CD4-positive, alpha-beta T cell (primary cell): ENCODE measurements around the gene P2RY14. TPM values are rescaled to one million over a fixed set of nuclear protein-coding genes. Genes with fewer than 3 reads are reported as not detected.

Experiments
- ATAC-seq: fragments of 200-7000 bp; cut with Tn5 transposase; one replicate; pipeline ENCODE4 v1.10.0; 2022; ENCODE audit warnings: mild to moderate bottlenecking; ENCODE audit not compliant: poor library complexity
- CTCF ChIA-PET: fragments of 350-600 bp; sonication (Branson Sonifier 250); formaldehyde crosslinking; loops from one replicate; lab custom pipeline; 2021; ENCODE audit warnings: antibody characterized with exemption, inconsistent platforms; lab: Charles Lee
- POLR2A ChIA-PET: fragments of 350-600 bp; sonication (Branson Sonifier 250); formaldehyde crosslinking; loops from one replicate; lab custom pipeline; 2021; ENCODE audit warnings: antibody characterized with exemption, inconsistent platforms; lab: Charles Lee
- DNase-seq, 14 experiments: peaks; one replicate each; pipeline ENCODE4 v3.0.0-alpha.2; 2013 to 2020; ENCODE audit warnings: mixed read lengths in 2 of 14
- H3K27ac ChIP-seq, 2 donors: one replicate each; pipeline versions ENCODE4 v1.5.1 to v1.7.0; 2013; ENCODE audit warnings: low read length in 2 of 2, low read depth in 1 of 2, mild to moderate bottlenecking in 1 of 2
- H3K27me3 ChIP-seq, 2 experiments: 1 replicate in 1 of 2; 2 replicates in 1 of 2; pipeline versions ENCODE4 v1.6.1 to v1.7.0; 2013; ENCODE audit warnings: low read length in 2 of 2, control low read depth in 1 of 2, mild to moderate bottlenecking in 1 of 2, moderate library complexity in 1 of 2; ENCODE audit not compliant: insufficient read depth in 2 of 2, control insufficient read depth in 1 of 2
- H3K36me3 ChIP-seq: one replicate; pipeline ENCODE4 v1.6.1; 2013; ENCODE audit warnings: low read length, control low read depth; ENCODE audit not compliant: insufficient read depth
- H3K4me1 ChIP-seq: one replicate; pipeline ENCODE4 v1.6.1; 2013; ENCODE audit warnings: low read length, control low read depth; ENCODE audit not compliant: insufficient read depth
- H3K4me3 ChIP-seq: one replicate; pipeline ENCODE4 v1.5.1; 2013; ENCODE audit warnings: mild to moderate bottlenecking, low read length, moderate library complexity
- H3K9me3 ChIP-seq, 2 experiments: 1 replicate in 1 of 2; 2 replicates in 1 of 2; pipeline versions ENCODE4 v1.6.1 to v1.7.0; 2013; ENCODE audit warnings: low read length in 2 of 2, mild to moderate bottlenecking in 2 of 2, control low read depth in 1 of 2, moderate library complexity in 1 of 2; ENCODE audit not compliant: control insufficient read depth in 1 of 2, insufficient read depth in 1 of 2
- H3K27ac Mint-ChIP-seq: one replicate; pipeline ENCODE4 v1.8.0; 2020; ENCODE audit warnings: mixed read lengths
- H3K27me3 Mint-ChIP-seq: one replicate; pipeline ENCODE4 v1.8.0; 2021; ENCODE audit warnings: mixed read lengths
- H3K36me3 Mint-ChIP-seq: one replicate; pipeline ENCODE4 v1.8.0; 2021; ENCODE audit warnings: low read depth, mixed read lengths
- H3K4me1 Mint-ChIP-seq: one replicate; pipeline ENCODE4 v1.8.0; 2021; ENCODE audit warnings: low read depth, mixed read lengths
- H3K4me3 Mint-ChIP-seq: one replicate; pipeline ENCODE4 v1.8.0; 2020; ENCODE audit warnings: mild to moderate bottlenecking, mixed read lengths
- H3K9me3 Mint-ChIP-seq: one replicate; pipeline ENCODE4 v1.8.0; 2020; ENCODE audit warnings: mixed read lengths
- intact Hi-C, 2 experiments: fragments of 100-400 bp; cut with DNase I in 1 of 2; cut with micrococcal nuclease in 1 of 2; formaldehyde crosslinking; loops; one replicate each; pipeline versions ENCODE4 v1.15.1 to v1.9.0; 2023 to 2025; cut with DNase I, micrococcal nuclease
- total RNA-seq, 174 experiments: library from RNA in 2 of 174; stranded (reverse) in 2 of 174; gene quantifications; one replicate each; pipeline ENCODE4 v1.2.3 and lab custom pipeline; 2021 to 2026
- TF ChIP-seq, protein P1 (sequence below): fragments of 200-600 bp; IDR thresholded peaks from one replicate; pipeline ENCODE4 v1.8.0; 2022; ENCODE audit warnings: antibody characterized with exemption, mild to moderate bottlenecking

P2RY14 gene
- total RNA-seq, 2 experiments from 2014 or later = 0.22 TPM; not detected in 1

DNA sequence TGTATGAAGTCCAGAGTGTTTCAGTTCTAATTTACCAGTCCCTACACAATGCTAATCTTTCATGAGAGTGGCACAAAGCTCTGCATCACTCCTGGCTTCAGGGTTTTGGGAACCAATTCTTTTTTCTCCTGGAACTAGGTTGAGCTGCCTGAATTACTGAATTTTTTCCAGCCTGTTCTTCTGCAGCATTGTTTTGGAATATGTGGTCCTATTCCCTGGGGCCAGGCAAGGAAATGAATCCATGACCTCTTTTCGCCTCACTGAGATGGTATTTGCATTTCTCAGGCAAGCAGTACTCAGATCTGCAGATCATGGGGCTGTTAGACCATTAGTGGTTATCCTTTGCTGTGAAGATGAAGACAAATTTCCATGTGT, 49.7 kb downstream of the P2RY14 start:
- CTCF ChIA-PET = interaction anchor here (0.8 to 3.0 kb wide), 7 partner anchors 11 to 72 kb away, joined by 3 to 25 read pairs (median 4); no protein-coding TSS in a partner anchor
- Histone ChIP-seq H3K27me3 (no peaks in the 10 kb centered on the region), H3K9me3 (no peaks in the 10 kb centered on the region), H3K36me3 (no peaks in the 10 kb centered on the region), H3K27ac (no peak overlapping the region), H3K4me1 (peaks cover 31% of the 10 kb centered on the region), H3K4me3 (no peak overlapping the region)
- Mint-ChIP-seq H3K9me3 (no peaks in the 10 kb centered on the region), H3K27me3 (no peaks in the 10 kb centered on the region), H3K4me1 (peaks cover 40% of the 10 kb centered on the region), H3K36me3 (no peaks in the 10 kb centered on the region), H3K4me3 (no peak overlapping the region), H3K27ac (no peak overlapping the region)
- POLR2A ChIA-PET = interaction anchor here (0.6 to 1.7 kb wide), 4 partner anchors 18 to 61 kb away, joined by 3 to 5 read pairs (median 4); no protein-coding TSS in a partner anchor
- no peak for DNase-seq
- TF ChIP-seq, protein P1, sequence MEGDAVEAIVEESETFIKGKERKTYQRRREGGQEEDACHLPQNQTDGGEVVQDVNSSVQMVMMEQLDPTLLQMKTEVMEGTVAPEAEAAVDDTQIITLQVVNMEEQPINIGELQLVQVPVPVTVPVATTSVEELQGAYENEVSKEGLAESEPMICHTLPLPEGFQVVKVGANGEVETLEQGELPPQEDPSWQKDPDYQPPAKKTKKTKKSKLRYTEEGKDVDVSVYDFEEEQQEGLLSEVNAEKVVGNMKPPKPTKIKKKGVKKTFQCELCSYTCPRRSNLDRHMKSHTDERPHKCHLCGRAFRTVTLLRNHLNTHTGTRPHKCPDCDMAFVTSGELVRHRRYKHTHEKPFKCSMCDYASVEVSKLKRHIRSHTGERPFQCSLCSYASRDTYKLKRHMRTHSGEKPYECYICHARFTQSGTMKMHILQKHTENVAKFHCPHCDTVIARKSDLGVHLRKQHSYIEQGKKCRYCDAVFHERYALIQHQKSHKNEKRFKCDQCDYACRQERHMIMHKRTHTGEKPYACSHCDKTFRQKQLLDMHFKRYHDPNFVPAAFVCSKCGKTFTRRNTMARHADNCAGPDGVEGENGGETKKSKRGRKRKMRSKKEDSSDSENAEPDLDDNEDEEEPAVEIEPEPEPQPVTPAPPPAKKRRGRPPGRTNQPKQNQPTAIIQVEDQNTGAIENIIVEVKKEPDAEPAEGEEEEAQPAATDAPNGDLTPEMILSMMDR = no peak
- ATAC-seq = no peak
- intact Hi-C loops = loop anchor here (1.0 to 10.0 kb wide), 6 partner anchors 55 to 689 kb away; partner anchors contain the start of gene P2RY13 (in 1 of the 2)

DNA sequence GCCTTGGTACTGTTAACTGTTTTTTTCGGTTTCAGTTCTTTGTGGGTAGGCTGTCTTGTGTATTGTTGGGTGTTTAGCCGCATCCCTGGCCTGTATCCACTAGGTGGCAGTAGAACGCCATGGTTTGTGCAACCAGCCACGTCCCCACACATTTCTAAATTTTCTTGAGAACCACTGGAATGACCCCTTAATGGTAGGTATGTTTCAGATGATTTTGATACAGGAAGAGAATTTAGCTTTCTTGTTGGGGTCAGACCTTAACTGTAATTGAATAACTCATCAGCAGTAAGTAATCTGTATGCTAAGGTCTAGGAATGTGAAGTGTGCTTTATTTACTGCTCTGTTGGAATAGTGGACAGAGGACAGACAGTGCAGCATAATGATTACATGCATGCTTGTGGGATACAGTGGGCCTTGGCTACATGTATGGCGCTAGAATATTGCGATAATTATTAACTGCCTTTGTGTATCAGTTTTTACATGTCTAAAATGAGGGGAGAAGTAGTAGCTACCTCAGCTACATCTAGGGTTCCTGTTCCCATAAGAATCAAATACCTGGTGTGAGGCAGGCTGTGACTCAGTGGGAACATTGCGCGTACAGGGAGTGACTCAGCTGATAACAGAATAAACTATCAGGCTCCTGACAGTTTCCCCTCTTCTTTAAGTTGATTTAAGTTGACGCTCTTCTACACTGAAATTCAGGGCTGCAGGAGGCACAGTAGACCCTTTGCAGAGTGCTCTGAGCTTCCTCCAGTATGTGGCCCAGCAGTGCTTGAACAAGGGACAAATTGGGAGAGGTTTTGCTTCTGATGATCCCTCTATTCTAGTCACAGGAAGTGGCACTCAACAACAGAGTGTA, 50.3 kb downstream of the P2RY14 start:
- TF ChIP-seq, protein P1 = peak; percentile 88
- no peaks in the 10 kb centered on the region for H3K9me3 Mint-ChIP-seq
- no peak overlapping the region for H3K27ac Mint-ChIP-seq
- no peaks in the 10 kb centered on the region for H3K27me3 Mint-ChIP-seq
- no peaks in the 10 kb centered on the region for H3K36me3 ChIP-seq
- peaks cover 31% of the 10 kb centered on the region for H3K4me1 ChIP-seq
- ChIA-PET CTCF (interaction anchor here (0.6 to 3.0 kb wide), 13 partner anchors 9 to 71 kb away, joined by 3 to 25 read pairs (median 4); partner anchors contain the start of gene P2RY14), POLR2A (interaction anchor here (1.0 to 1.7 kb wide), 4 partner anchors 21 to 60 kb away, joined by 3 to 5 read pairs (median 4); no protein-coding TSS in a partner anchor)
- H3K36me3 Mint-ChIP-seq = no peaks in the 10 kb centered on the region
- DNase-seq (peak; percentile 61 to 89 (median 72)), ATAC-seq (peak; percentile 91)
- H3K9me3 ChIP-seq = no peaks in the 10 kb centered on the region
- H3K27me3 ChIP-seq = no peaks in the 10 kb centered on the region
- peaks cover 40% of the 10 kb centered on the region for H3K4me1 Mint-ChIP-seq
- intact Hi-C loops = loop anchor here (1.0 to 10.0 kb wide), 8 partner anchors 55 to 689 kb away; partner anchors contain the start of gene P2RY13 (in 1 of the 2)
- no peak overlapping the region for H3K4me3 Mint-ChIP-seq
- H3K4me3 ChIP-seq = no peak overlapping the region
- H3K27ac ChIP-seq = no peak overlapping the region

DNA sequence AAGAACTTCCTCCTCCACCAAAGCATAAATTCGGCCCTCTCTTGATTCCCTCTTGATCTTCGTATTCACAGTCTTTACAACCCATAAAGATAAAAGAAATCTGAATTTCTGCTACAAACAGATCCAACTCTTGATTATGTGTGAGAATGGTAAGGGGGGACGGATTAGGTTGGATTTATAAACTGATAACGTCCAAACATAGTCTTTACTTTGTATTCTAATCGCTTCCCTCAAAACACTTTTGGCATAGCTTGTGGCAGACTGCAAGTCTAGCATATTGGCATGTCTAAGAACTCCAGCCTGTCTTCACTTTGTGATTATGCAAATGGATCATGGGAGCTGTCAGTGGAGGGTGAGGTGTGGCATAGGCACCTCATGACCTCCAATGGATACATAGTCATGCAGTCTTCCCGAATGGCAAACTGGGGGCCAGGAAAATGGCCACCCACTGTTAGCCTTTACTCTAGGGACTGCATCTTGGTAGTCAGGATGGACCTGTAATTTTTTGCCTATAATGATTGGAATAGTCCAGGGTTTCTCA, 51.0 kb downstream of the P2RY14 start:
- no peak for DNase-seq
- no peak overlapping the region for H3K4me3 Mint-ChIP-seq
- no peaks in the 10 kb centered on the region for H3K9me3 ChIP-seq
- ChIA-PET CTCF (interaction anchor here (0.6 to 3.0 kb wide), 7 partner anchors 8 to 59 kb away, joined by 3 to 25 read pairs (median 4); partner anchors contain the start of gene P2RY14), POLR2A (interaction anchor here (1.1 to 1.7 kb wide), 2 partner anchors 20 to 59 kb away, joined by 3 to 5 read pairs; no protein-coding TSS in a partner anchor)
- intact Hi-C loops = loop anchor here (1.0 to 10.0 kb wide), 6 partner anchors 56 to 690 kb away; partner anchors contain the start of gene P2RY13 (in 1 of the 2)
- H3K27ac Mint-ChIP-seq = no peak overlapping the region
- H3K9me3 Mint-ChIP-seq = no peaks in the 10 kb centered on the region
- TF ChIP-seq, protein P1 = no peak
- no peaks in the 10 kb centered on the region for H3K36me3 Mint-ChIP-seq
- H3K27me3 Mint-ChIP-seq = no peaks in the 10 kb centered on the region
- no peaks in the 10 kb centered on the region for H3K36me3 ChIP-seq
- peaks cover 31% of the 10 kb centered on the region for H3K4me1 ChIP-seq
- H3K27me3 ChIP-seq = no peaks in the 10 kb centered on the region
- no peak for ATAC-seq
- H3K4me3 ChIP-seq = no peak overlapping the region
- H3K4me1 Mint-ChIP-seq = peaks cover 40% of the 10 kb centered on the region
- no peak overlapping the region for H3K27ac ChIP-seq
